ENCODE results near the gene ARF6.
"Not testable (repeated sequence)": the region's sequence is repeated elsewhere in the genome, so short reads cannot be mapped to it uniquely, and the experiment has no call there.

The ARF6 gene

DNA sequence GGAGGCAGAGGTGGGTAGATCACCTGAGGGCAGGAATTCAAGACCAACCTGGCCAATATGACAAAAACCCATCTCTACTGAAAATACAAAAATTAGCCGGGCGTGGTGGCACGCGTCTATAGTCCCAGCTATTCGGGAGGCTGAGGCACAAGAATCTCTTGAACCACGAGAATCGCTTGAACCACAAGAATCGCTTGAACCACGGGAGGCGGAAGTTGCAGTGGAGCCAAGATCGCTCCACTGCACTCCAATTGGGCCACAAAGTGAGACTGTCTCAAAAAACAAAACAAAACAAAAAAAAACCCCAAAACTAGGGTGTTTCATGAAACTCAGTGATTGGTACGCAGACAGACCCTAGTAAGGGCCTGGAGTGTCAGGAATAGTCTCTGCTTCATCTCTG is 6.4 kb upstream of the ARF6 start:
- 94% methylated on average over 8 of the region's 12 CpGs for WGBS (ENCODE audit: insufficient coverage)
- Histone ChIP-seq H3K4me1 (ENCODE audit: control extremely low read depth in 1 of 4, control insufficient read depth in 4 of 4, insufficient read depth in 4 of 4, low read length in 3 of 4) (peaks cover 0 to 9% (median under 1%) of the 10 kb centered on the region in 4 experiments), H3K27me3 (replicated peaks in 2 of 5; ENCODE audit: control insufficient read depth in 4 of 5, insufficient read depth in 5 of 5, low read length in 4 of 5) (no peaks in the 10 kb centered on the region), H3K4me3 (ENCODE audit: control insufficient read depth in 1 of 7, extremely low read depth in 1 of 7, insufficient read depth in 4 of 7, low read depth in 2 of 7, low read length in 6 of 7) (no peak overlapping the region), H3K9me3 (ENCODE audit: control extremely low read depth in 1 of 5, control insufficient read depth in 4 of 5, insufficient read depth in 2 of 5, low read depth in 1 of 5, low read length in 4 of 5) (no peaks in the 10 kb centered on the region), H3K36me3 (ENCODE audit: control insufficient read depth in 4 of 4, insufficient read depth in 4 of 4, low read length in 3 of 4) (no peaks in the 10 kb centered on the region), H3K27ac (ENCODE audit: insufficient read depth in 1 of 2, low read depth in 1 of 2, low read length in 2 of 2, poor library complexity in 1 of 2, severe bottlenecking in 2 of 2) (no peak overlapping the region)
- peak in 1 of 3 donors; percentile 7 for DNase-seq
- CTCF ChIA-PET = no interaction called here
- POLR2A ChIA-PET = no interaction called here

DNA sequence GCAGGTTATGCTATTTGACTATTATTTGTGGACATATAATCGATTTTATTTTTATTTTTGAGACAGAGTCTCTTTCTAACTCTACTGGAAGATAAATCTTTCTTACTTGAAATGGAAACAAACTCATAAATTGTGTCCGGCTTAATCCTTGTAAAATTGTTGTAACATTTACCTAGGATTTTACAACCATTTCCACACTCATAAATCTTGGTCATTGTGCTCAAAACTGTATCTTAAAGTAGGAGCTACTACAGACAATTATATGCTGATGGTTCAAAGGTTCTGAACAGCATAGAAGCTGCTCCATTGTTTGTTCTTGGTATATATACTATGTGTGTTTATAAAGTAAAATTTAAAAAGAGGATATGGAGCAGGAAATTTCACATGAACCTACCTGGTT is 4.6 kb upstream of the ARF6 start:
- POLR2A ChIA-PET = interaction anchor here (0.6 to 0.7 kb wide), 2 partner anchors 69 to 174 kb away, joined by 3 read pairs; no protein-coding TSS in a partner anchor
- WGBS (ENCODE audit: insufficient coverage) = no CpG with 5 or more reads among the region's 2 CpGs
- no peak overlapping the region for H3K4me3 ChIP-seq (ENCODE audit: control insufficient read depth in 1 of 7, extremely low read depth in 1 of 7, insufficient read depth in 4 of 7, low read depth in 2 of 7, low read length in 6 of 7)
- peaks cover 2 to 12% (median 8%) of the 10 kb centered on the region in 4 experiments for H3K4me1 ChIP-seq (ENCODE audit: control extremely low read depth in 1 of 4, control insufficient read depth in 4 of 4, insufficient read depth in 4 of 4, low read length in 3 of 4)
- no peak for DNase-seq
- no peak overlapping the region for H3K27ac ChIP-seq (ENCODE audit: insufficient read depth in 1 of 2, low read depth in 1 of 2, low read length in 2 of 2, poor library complexity in 1 of 2, severe bottlenecking in 2 of 2)
- CTCF ChIA-PET = interaction anchor here (1.0 kb wide), 2 partner anchors 9 to 52 kb away, joined by 6 to 7 read pairs; no protein-coding TSS in a partner anchor
- no peaks in the 10 kb centered on the region for H3K27me3 ChIP-seq (replicated peaks in 2 of 5; ENCODE audit: control insufficient read depth in 4 of 5, insufficient read depth in 5 of 5, low read length in 4 of 5)
- no peaks in the 10 kb centered on the region for H3K36me3 ChIP-seq (ENCODE audit: control insufficient read depth in 4 of 4, insufficient read depth in 4 of 4, low read length in 3 of 4)
- H3K9me3 ChIP-seq (ENCODE audit: control extremely low read depth in 1 of 5, control insufficient read depth in 4 of 5, insufficient read depth in 2 of 5, low read depth in 1 of 5, low read length in 4 of 5) = no peaks in the 10 kb centered on the region

DNA sequence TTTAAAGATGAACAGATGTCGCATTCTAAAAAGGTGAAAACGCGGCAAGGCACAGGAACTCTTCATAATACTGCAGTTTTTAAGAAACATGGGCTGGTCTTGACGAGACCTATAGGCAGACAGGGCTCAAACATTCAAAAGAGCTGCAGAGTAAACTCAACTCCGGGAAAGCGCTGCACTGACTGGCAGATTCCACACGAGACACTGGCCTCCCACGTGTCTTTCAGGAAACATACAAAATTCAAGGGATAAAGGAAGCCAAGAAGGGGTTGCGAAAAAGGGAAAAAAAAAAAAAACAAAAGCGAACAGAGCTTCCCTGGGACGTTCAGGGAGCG is 614 bp upstream of the ARF6 start:
- DNase-seq = peak; percentile 80 to 90 (median 89)
- CTCF ChIA-PET = interaction anchor here (0.5 to 1.7 kb wide), 8 partner anchors 13 to 305 kb away, joined by 3 to 9 read pairs (median 4); no protein-coding TSS in a partner anchor
- no peaks in the 10 kb centered on the region for H3K9me3 ChIP-seq (ENCODE audit: control extremely low read depth in 1 of 5, control insufficient read depth in 4 of 5, insufficient read depth in 2 of 5, low read depth in 1 of 5, low read length in 4 of 5)

DNA sequence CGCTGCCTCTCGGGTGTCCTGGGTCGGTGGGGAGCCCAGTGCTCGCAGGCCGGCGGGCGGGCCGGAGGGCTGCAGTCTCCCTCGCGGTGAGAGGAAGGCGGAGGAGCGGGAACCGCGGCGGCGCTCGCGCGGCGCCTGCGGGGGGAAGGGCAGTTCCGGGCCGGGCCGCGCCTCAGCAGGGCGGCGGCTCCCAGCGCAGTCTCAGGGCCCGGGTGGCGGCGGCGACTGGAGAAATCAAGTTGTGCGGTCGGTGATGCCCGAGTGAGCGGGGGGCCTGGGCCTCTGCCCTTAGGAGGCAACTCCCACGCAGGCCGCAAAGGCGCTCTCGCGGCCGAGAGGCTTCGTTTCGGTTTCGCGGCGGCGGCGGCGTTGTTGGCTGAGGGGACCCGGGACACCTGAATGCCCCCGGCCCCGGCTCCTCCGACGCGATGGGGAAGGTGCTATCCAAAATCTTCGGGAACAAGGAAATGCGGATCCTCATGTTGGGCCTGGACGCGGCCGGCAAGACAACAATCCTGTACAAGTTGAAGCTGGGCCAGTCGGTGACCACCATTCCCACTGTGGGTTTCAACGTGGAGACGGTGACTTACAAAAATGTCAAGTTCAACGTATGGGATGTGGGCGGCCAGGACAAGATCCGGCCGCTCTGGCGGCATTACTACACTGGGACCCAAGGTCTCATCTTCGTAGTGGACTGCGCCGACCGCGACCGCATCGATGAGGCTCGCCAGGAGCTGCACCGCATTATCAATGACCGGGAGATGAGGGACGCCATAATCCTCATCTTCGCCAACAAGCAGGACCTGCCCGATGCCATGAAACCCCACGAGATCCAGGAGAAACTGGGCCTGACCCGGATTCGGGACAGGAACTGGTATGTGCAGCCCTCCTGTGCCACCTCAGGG is 679 bp downstream of the ARF6 start:
- H3K4me3 ChIP-seq (ENCODE audit: control insufficient read depth in 1 of 7, extremely low read depth in 1 of 7, insufficient read depth in 4 of 7, low read depth in 2 of 7, low read length in 6 of 7) = peak overlapping the region; percentile 84 to 98 (median 95)
- DNase-seq = peak; percentile 62 to 86 (median 78)
- WGBS (ENCODE audit: insufficient coverage) = under 1% methylated on average over 84 of the region's 85 CpGs
- CTCF ChIA-PET = interaction anchor here (1.5 to 1.6 kb wide), 2 partner anchors 14 to 107 kb away, joined by 4 to 9 read pairs; no protein-coding TSS in a partner anchor
- H3K4me1 ChIP-seq (ENCODE audit: control extremely low read depth in 1 of 4, control insufficient read depth in 4 of 4, insufficient read depth in 4 of 4, low read length in 3 of 4) = peaks cover 16 to 48% (median 34%) of the 10 kb centered on the region in 4 experiments
- H3K27ac ChIP-seq (ENCODE audit: insufficient read depth in 1 of 2, low read depth in 1 of 2, low read length in 2 of 2, poor library complexity in 1 of 2, severe bottlenecking in 2 of 2) = peak overlapping the region; percentile 92 to 94
- peaks cover 0 to 14% (median 3%) of the 10 kb centered on the region in 4 experiments for H3K36me3 ChIP-seq (ENCODE audit: control insufficient read depth in 4 of 4, insufficient read depth in 4 of 4, low read length in 3 of 4)
- POLR2A ChIA-PET = interaction anchor here (0.6 to 2.4 kb wide), 3 partner anchors 26 to 169 kb away, joined by 4 to 10 read pairs (median 6); no protein-coding TSS in a partner anchor
- no peaks in the 10 kb centered on the region for H3K27me3 ChIP-seq (replicated peaks in 2 of 5; ENCODE audit: control insufficient read depth in 4 of 5, insufficient read depth in 5 of 5, low read length in 4 of 5)
- no peaks in the 10 kb centered on the region for H3K9me3 ChIP-seq (ENCODE audit: control extremely low read depth in 1 of 5, control insufficient read depth in 4 of 5, insufficient read depth in 2 of 5, low read depth in 1 of 5, low read length in 4 of 5)

More for the DNA sequence above, 614 bp upstream of the ARF6 start:
- peak overlapping the region; percentile 84 to 98 (median 95) for H3K4me3 ChIP-seq (ENCODE audit: control insufficient read depth in 1 of 7, extremely low read depth in 1 of 7, insufficient read depth in 4 of 7, low read depth in 2 of 7, low read length in 6 of 7)
- H3K36me3 ChIP-seq (ENCODE audit: control insufficient read depth in 4 of 4, insufficient read depth in 4 of 4, low read length in 3 of 4) = peaks cover 0 to 10% (median 3%) of the 10 kb centered on the region in 4 experiments
- H3K27ac ChIP-seq (ENCODE audit: insufficient read depth in 1 of 2, low read depth in 1 of 2, low read length in 2 of 2, poor library complexity in 1 of 2, severe bottlenecking in 2 of 2) = peak overlapping the region; percentile 70 to 94
- POLR2A ChIA-PET = interaction anchor here (0.7 to 2.4 kb wide), 5 partner anchors 13 to 108 kb away, joined by 3 to 10 read pairs (median 4); no protein-coding TSS in a partner anchor
- no peaks in the 10 kb centered on the region for H3K27me3 ChIP-seq (replicated peaks in 2 of 5; ENCODE audit: control insufficient read depth in 4 of 5, insufficient read depth in 5 of 5, low read length in 4 of 5)
- 2% methylated on average over 7 of the region's 12 CpGs for WGBS (ENCODE audit: insufficient coverage)
- peaks cover 16 to 46% (median 24%) of the 10 kb centered on the region in 4 experiments for H3K4me1 ChIP-seq (ENCODE audit: control extremely low read depth in 1 of 4, control insufficient read depth in 4 of 4, insufficient read depth in 4 of 4, low read length in 3 of 4)

DNA sequence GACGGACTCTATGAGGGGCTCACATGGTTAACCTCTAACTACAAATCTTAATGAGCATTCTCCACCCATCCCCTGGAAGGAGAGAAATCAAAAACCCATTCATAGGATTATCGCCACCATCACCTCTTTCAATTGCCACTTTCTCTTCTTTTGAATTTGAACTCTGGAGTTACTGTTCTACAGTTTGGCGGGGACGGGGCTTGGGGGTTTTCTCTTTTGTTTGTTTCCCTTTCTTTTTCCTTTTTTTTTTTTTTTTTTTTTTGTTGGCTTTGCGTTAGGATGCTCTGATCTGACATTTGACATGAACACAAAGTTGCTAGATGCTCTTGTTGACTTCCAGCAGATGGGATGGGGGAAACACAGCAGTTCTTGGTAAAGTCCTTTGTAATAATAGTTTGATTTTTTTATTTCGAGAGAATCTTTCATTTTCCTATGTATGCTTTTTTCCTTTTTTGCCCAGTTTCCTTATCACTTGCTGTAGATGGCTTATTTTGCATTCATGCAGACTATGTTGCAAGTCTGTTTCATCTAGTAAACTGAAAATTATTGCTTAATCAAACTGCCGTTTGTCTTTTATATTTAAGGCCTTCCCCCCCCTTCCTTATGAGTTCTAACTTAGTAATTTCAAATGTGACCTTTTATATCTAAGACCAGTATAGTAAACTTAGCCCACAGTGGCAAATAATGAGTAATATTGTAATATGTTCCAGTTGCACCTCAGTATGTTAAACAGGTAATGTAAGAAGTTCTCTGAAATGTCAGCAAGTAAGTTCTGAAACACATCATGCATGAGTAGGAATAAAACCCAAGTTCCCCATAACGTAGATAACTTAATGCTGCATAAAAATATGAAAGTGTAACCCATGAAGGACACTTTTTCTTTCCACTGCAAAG is 1.6 kb downstream of the ARF6 start:
- H3K9me3 ChIP-seq (ENCODE audit: control extremely low read depth in 1 of 5, control insufficient read depth in 4 of 5, insufficient read depth in 2 of 5, low read depth in 1 of 5, low read length in 4 of 5); H3K27me3 ChIP-seq (replicated peaks in 2 of 5; ENCODE audit: control insufficient read depth in 4 of 5, insufficient read depth in 5 of 5, low read length in 4 of 5); DNase-seq; CTCF ChIA-PET: not testable (repeated sequence)
- H3K36me3 ChIP-seq (ENCODE audit: control insufficient read depth in 4 of 4, insufficient read depth in 4 of 4, low read length in 3 of 4) = peaks cover 0 to 14% (median 3%) of the 10 kb centered on the region in 4 experiments
- peaks cover 16 to 48% (median 35%) of the 10 kb centered on the region in 4 experiments for H3K4me1 ChIP-seq (ENCODE audit: control extremely low read depth in 1 of 4, control insufficient read depth in 4 of 4, insufficient read depth in 4 of 4, low read length in 3 of 4)
- peak overlapping the region; percentile 84 to 98 (median 95) for H3K4me3 ChIP-seq (ENCODE audit: control insufficient read depth in 1 of 7, extremely low read depth in 1 of 7, insufficient read depth in 4 of 7, low read depth in 2 of 7, low read length in 6 of 7)
- peak overlapping the region; percentile 92 to 94 for H3K27ac ChIP-seq (ENCODE audit: insufficient read depth in 1 of 2, low read depth in 1 of 2, low read length in 2 of 2, poor library complexity in 1 of 2, severe bottlenecking in 2 of 2)
- 20% methylated on average over 1 of the region's 8 CpGs for WGBS (ENCODE audit: insufficient coverage)
- POLR2A ChIA-PET = interaction anchor here (0.6 to 2.4 kb wide), 2 partner anchors 27 to 168 kb away, joined by 6 to 10 read pairs; no protein-coding TSS in a partner anchor

DNA sequence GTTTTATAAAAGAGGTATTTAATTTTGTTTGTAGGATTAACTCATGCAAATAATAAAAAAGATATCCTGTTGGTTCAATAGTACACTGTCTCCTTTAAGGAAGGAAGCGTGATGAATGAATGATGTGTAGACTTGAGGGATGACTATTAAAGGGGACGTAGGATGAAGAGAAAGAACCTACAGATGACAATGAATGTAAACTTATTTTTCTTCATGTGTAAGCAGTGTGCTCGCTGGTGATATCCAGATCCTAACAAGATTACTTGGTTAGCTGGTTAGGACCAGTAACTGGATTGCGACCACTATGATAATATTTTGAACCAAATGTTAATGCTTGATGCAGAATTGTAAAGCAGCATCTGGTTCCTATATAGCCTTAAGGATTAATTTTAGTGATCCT is 2.6 kb downstream of the ARF6 start:
- WGBS (ENCODE audit: insufficient coverage) = 70% methylated on average over 4 of the region's 4 CpGs
- Histone ChIP-seq H3K36me3 (ENCODE audit: control insufficient read depth in 4 of 4, insufficient read depth in 4 of 4, low read length in 3 of 4) (peaks cover 0 to 14% (median 3%) of the 10 kb centered on the region in 4 experiments), H3K27ac (ENCODE audit: insufficient read depth in 1 of 2, low read depth in 1 of 2, low read length in 2 of 2, poor library complexity in 1 of 2, severe bottlenecking in 2 of 2) (peak overlapping the region in 1 of 2 experiments; percentile 94), H3K4me3 (ENCODE audit: control insufficient read depth in 1 of 7, extremely low read depth in 1 of 7, insufficient read depth in 4 of 7, low read depth in 2 of 7, low read length in 6 of 7) (peak overlapping the region in 6 of 7 experiments; percentile 35 to 95 (median 40)), H3K4me1 (ENCODE audit: control extremely low read depth in 1 of 4, control insufficient read depth in 4 of 4, insufficient read depth in 4 of 4, low read length in 3 of 4) (peaks cover 16 to 48% (median 35%) of the 10 kb centered on the region in 4 experiments), H3K9me3 (ENCODE audit: control extremely low read depth in 1 of 5, control insufficient read depth in 4 of 5, insufficient read depth in 2 of 5, low read depth in 1 of 5, low read length in 4 of 5) (no peaks in the 10 kb centered on the region), H3K27me3 (replicated peaks in 2 of 5; ENCODE audit: control insufficient read depth in 4 of 5, insufficient read depth in 5 of 5, low read length in 4 of 5) (no peaks in the 10 kb centered on the region)
- CTCF ChIA-PET = interaction anchor here (0.7 kb wide), 1 partner anchor 14 kb away, joined by 3 read pairs; no protein-coding TSS in a partner anchor
- POLR2A ChIA-PET = interaction anchor here (0.5 kb wide), 1 partner anchor 32 kb away, joined by 3 read pairs; no protein-coding TSS in a partner anchor
- DNase-seq = no peak

Data from common myeloid progenitor, CD34-positive (primary cell).